Liver (tissue), 9 donors: Measurements from ENCODE around the gene CD63. TPM values are rescaled to one million over a fixed set of nuclear protein-coding genes. Genes with fewer than 3 reads are reported as not detected.

Experiments used
- DNase-seq: peaks from one replicate; pipeline ENCODE4 v3.0.0-alpha.2; 2017; ENCODE audit warnings: low spot score
- H3K27ac ChIP-seq, 2 donors: one replicate each; pipeline ENCODE4 v1.7.0; 2013; ENCODE audit warnings: inconsistent platforms in 2 of 2, low read length in 2 of 2, control low read depth in 1 of 2, low read depth in 1 of 2, mild to moderate bottlenecking in 1 of 2
- H3K27me3 ChIP-seq, 4 donors: one replicate each; pipeline versions ENCODE4 v1.6.1 to v1.7.0; 2013; ENCODE audit warnings: low read length in 3 of 4, inconsistent platforms in 1 of 4, mild to moderate bottlenecking in 1 of 4, moderate library complexity in 1 of 4; ENCODE audit not compliant: control insufficient read depth in 4 of 4, insufficient read depth in 4 of 4
- H3K36me3 ChIP-seq, 4 donors: one replicate each; pipeline versions ENCODE4 v1.6.1 to v1.7.0; 2013; ENCODE audit warnings: low read length in 3 of 4, mild to moderate bottlenecking in 3 of 4, low read depth in 1 of 4, moderate library complexity in 1 of 4; ENCODE audit not compliant: control insufficient read depth in 4 of 4, insufficient read depth in 3 of 4
- H3K4me1 ChIP-seq, 4 donors: one replicate each; pipeline versions ENCODE4 v1.6.1 to v1.7.0; 2013; ENCODE audit warnings: low read length in 3 of 4, mild to moderate bottlenecking in 3 of 4, moderate library complexity in 1 of 4; ENCODE audit not compliant: control insufficient read depth in 4 of 4, insufficient read depth in 4 of 4
- H3K4me3 ChIP-seq, 3 donors: one replicate each; pipeline versions ENCODE4 v1.6.1 to v1.7.0; 2013; ENCODE audit warnings: low read length in 3 of 3, control low read depth in 1 of 3, low read depth in 1 of 3, mild to moderate bottlenecking in 1 of 3
- H3K9ac ChIP-seq, 2 donors: one replicate each; pipeline ENCODE4 v1.7.0; 2013; ENCODE audit warnings: low read length in 2 of 2, mild to moderate bottlenecking in 2 of 2, moderate library complexity in 2 of 2, control low read depth in 1 of 2, low read depth in 1 of 2
- H3K9me3 ChIP-seq, 4 donors: one replicate each; pipeline versions ENCODE4 v1.6.1 to v1.7.0; 2013; ENCODE audit warnings: low read length in 3 of 4; ENCODE audit not compliant: control insufficient read depth in 4 of 4
- FOXA1 ChIP-seq: IDR thresholded peaks from 2 replicates; pipeline ENCODE4 v1.6.1; 2016; ENCODE audit warnings: antibody characterized with exemption
- GABPA ChIP-seq, 2 donors: IDR thresholded peaks in 1 of 2; conservative IDR thresholded peaks in 1 of 2; 2 replicates each; pipeline ENCODE4 v1.6.1; 2016; ENCODE audit warnings: antibody characterized with exemption in 2 of 2, mild to moderate bottlenecking in 1 of 2, moderate library complexity in 1 of 2
- HNF4A ChIP-seq, 2 donors: conservative IDR thresholded peaks; 2 replicates each; pipeline ENCODE4 v1.6.1; 2016; ENCODE audit warnings: antibody characterized with exemption in 2 of 2, mild to moderate bottlenecking in 2 of 2
- RXRA ChIP-seq, 2 donors: IDR thresholded peaks; 2 replicates each; pipeline ENCODE4 v1.6.1; 2017 to 2018; ENCODE audit warnings: antibody characterized with exemption in 2 of 2, mild to moderate bottlenecking in 1 of 2
- SP1 ChIP-seq: IDR thresholded peaks from 2 replicates; pipeline ENCODE4 v1.6.1; 2018; ENCODE audit warnings: antibody characterized with exemption, mild to moderate bottlenecking
- TAF1 ChIP-seq: conservative IDR thresholded peaks from 2 replicates; pipeline ENCODE4 v1.6.1; 2016; ENCODE audit warnings: antibody characterized with exemption, mild to moderate bottlenecking
- YY1 ChIP-seq: IDR thresholded peaks from 2 replicates; pipeline ENCODE4 v1.6.1; 2016; ENCODE audit warnings: antibody characterized with exemption, mild to moderate bottlenecking
- WGBS: extraction: QIAGEN DNeasy Blood & Tissue Kit; methylation state at CpG from one replicate; pipeline ENCODE4 v1.1.7; 2013; 5-methylcytosine and 5-hydroxymethylcytosine counted together
- polyA plus RNA-seq, 2 donors: library from polyadenylated mRNA; stranded (reverse) in 1 of 2; unstranded in 1 of 2; fragments of 200-250 nt in 1 of 2; fragments of >200 nt in 1 of 2; fragmentation: Nextera tagmentation in 1 of 2; extraction: Ambion mirVana in 1 of 2; gene quantifications; one replicate each; pipeline versions ENCODE4 v1.2.1 to v1.2.3, GENCODE V29; 2013 to 2015
- total RNA-seq, 2 donors: library from RNA; depleted of rRNA; stranded (reverse); fragments of >200 nt; gene quantifications; one replicate each; pipeline ENCODE4 v1.2.3, GENCODE V29; 2014
- TF ChIP-seq, protein P1 (sequence below): IDR thresholded peaks from 2 replicates; pipeline ENCODE4 v1.6.1; 2016; ENCODE audit warnings: antibody characterized with exemption
- TF ChIP-seq, protein P2 (sequence below): IDR thresholded peaks from 2 replicates; pipeline ENCODE4 v1.6.1; 2016; ENCODE audit warnings: antibody characterized with exemption, mild to moderate bottlenecking
- TF ChIP-seq, protein P3 (sequence below): IDR thresholded peaks from 2 replicates; pipeline ENCODE4 v1.6.1; 2016; ENCODE audit warnings: antibody characterized with exemption
- TF ChIP-seq, protein P4 (sequence below): fragments of 150-350 bp; IDR thresholded peaks from 2 replicates; pipeline ENCODE4 v1.5.1; 2017; ENCODE audit warnings: improper control_type of control experiment, low read depth, low read length; ENCODE audit not compliant: missing input control
- donor health status: healthy.
- donor health status: healthy.
- donor health status: healthy.
- donor health status: healthy.
- donor health status: healthy.

The CD63 gene
- total and polyA plus RNA-seq, 4 donors = 185 to 373 (median 338) TPM

DNA sequence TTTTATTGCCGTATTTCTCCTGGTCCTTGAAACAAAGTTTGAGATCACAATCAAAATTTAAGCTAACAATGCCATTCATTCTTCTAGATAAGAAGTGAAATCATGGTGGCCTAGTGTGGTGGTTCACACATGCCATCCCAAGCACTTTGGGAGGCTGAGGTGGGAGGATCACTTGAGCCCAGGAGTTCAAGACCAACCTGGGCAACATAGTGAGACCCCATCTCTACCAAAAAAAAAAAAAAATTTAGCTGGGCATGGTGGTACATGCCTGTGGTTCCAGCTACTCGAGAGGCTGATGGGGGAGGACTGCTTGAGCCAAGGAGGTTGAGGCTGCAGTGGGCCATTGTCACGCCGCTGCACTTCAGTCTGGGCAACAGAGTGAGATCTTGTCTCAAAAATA is 38.3 kb upstream of the CD63 start:
- no peak overlapping the region for H3K4me3 ChIP-seq
- no peaks in the 10 kb centered on the region for H3K9me3 ChIP-seq
- no peak overlapping the region for H3K27ac ChIP-seq
- no peaks in the 10 kb centered on the region for H3K4me1 ChIP-seq
- H3K27me3 ChIP-seq = no peaks in the 10 kb centered on the region
- DNase-seq = no peak
- WGBS = 97% methylated on average over 4 of the region's 4 CpGs
- no peak overlapping the region for H3K9ac ChIP-seq
- peaks cover 3 to 30% (median 16%) of the 10 kb centered on the region in 4 donors for H3K36me3 ChIP-seq
- TF ChIP-seq FOXA1 (no peak), HNF4A (conservative IDR thresholded peaks at IDR 0.05) (no peak), RXRA (IDR thresholded peaks at IDR 0.05) (no peak), YY1 (no peak)
- TF ChIP-seq, protein P1, sequence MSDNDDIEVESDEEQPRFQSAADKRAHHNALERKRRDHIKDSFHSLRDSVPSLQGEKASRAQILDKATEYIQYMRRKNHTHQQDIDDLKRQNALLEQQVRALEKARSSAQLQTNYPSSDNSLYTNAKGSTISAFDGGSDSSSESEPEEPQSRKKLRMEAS = no peak
- TF ChIP-seq, protein P2, sequence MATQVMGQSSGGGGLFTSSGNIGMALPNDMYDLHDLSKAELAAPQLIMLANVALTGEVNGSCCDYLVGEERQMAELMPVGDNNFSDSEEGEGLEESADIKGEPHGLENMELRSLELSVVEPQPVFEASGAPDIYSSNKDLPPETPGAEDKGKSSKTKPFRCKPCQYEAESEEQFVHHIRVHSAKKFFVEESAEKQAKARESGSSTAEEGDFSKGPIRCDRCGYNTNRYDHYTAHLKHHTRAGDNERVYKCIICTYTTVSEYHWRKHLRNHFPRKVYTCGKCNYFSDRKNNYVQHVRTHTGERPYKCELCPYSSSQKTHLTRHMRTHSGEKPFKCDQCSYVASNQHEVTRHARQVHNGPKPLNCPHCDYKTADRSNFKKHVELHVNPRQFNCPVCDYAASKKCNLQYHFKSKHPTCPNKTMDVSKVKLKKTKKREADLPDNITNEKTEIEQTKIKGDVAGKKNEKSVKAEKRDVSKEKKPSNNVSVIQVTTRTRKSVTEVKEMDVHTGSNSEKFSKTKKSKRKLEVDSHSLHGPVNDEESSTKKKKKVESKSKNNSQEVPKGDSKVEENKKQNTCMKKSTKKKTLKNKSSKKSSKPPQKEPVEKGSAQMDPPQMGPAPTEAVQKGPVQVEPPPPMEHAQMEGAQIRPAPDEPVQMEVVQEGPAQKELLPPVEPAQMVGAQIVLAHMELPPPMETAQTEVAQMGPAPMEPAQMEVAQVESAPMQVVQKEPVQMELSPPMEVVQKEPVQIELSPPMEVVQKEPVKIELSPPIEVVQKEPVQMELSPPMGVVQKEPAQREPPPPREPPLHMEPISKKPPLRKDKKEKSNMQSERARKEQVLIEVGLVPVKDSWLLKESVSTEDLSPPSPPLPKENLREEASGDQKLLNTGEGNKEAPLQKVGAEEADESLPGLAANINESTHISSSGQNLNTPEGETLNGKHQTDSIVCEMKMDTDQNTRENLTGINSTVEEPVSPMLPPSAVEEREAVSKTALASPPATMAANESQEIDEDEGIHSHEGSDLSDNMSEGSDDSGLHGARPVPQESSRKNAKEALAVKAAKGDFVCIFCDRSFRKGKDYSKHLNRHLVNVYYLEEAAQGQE = no peak

DNA sequence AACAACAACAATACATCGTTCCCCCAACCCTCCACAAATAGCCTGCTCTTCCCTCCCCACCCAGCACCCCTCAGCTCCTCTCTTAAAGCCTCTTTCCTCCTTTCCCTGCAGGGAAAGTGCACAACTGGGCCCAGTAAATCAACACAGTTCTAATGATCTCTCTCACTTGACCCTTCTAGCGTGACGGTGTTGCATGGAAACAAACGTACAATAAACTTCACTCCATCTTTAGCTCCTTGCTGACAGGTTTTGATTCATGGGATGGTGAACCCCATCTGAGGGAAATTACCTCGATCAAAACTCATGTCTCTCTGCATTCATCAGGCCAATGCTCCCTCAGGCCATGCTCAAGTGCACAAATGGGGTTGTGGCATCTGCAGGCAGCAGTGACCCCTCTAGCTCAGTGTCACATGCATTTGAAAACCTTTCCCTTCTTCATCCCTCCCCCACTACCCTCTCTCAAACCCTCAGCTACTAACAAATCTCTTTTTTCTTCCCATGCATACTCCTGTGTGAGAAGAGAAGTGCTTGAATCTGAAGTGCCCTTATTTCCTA is 37.0 kb upstream of the CD63 start:
- H3K4me3 ChIP-seq = no peak overlapping the region
- H3K9me3 ChIP-seq = no peaks in the 10 kb centered on the region
- H3K27ac ChIP-seq = no peak overlapping the region
- no peak overlapping the region for H3K9ac ChIP-seq
- TF ChIP-seq GABPA (IDR thresholded peaks at IDR 0.05 in 1 of 2, conservative IDR thresholded peaks at IDR 0.05 in 1 of 2) = no peak
- TF ChIP-seq FOXA1 = no peak
- no peak for TF ChIP-seq HNF4A (conservative IDR thresholded peaks at IDR 0.05)
- no peak for DNase-seq
- H3K36me3 ChIP-seq = peaks cover 5 to 20% (median 10%) of the 10 kb centered on the region in 4 donors
- 90% methylated on average over 5 of the region's 5 CpGs for WGBS
- H3K27me3 ChIP-seq = no peaks in the 10 kb centered on the region
- H3K4me1 ChIP-seq = no peaks in the 10 kb centered on the region

DNA sequence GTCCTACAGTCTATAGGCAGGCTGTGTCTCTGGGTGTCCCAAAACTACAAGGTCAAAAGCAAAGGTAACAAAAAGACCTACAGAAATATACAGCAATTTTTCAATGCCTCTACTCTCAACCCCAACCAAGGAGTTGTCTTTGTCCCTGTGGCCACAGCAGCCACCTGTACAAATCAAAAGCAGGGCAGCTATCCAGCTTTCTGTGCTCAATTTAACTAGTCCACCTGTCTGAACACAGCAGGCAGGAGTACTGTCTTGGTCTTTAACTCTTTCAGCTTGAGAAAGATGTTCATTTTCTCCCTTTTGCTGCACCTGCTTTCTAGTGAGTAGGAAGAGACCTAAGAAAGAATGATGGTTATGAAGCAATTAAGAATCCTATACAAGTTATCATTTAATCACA is 33.8 kb upstream of the CD63 start:
- no peaks in the 10 kb centered on the region for H3K9me3 ChIP-seq
- no peaks in the 10 kb centered on the region for H3K27me3 ChIP-seq
- TF ChIP-seq, protein P3, sequence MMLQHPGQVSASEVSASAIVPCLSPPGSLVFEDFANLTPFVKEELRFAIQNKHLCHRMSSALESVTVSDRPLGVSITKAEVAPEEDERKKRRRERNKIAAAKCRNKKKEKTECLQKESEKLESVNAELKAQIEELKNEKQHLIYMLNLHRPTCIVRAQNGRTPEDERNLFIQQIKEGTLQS = no peak
- TF ChIP-seq, protein P4, sequence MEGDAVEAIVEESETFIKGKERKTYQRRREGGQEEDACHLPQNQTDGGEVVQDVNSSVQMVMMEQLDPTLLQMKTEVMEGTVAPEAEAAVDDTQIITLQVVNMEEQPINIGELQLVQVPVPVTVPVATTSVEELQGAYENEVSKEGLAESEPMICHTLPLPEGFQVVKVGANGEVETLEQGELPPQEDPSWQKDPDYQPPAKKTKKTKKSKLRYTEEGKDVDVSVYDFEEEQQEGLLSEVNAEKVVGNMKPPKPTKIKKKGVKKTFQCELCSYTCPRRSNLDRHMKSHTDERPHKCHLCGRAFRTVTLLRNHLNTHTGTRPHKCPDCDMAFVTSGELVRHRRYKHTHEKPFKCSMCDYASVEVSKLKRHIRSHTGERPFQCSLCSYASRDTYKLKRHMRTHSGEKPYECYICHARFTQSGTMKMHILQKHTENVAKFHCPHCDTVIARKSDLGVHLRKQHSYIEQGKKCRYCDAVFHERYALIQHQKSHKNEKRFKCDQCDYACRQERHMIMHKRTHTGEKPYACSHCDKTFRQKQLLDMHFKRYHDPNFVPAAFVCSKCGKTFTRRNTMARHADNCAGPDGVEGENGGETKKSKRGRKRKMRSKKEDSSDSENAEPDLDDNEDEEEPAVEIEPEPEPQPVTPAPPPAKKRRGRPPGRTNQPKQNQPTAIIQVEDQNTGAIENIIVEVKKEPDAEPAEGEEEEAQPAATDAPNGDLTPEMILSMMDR = no peak
- TF ChIP-seq SP1 (no peak), TAF1 (no peak)
- DNase-seq = no peak
- H3K4me3 ChIP-seq = no peak overlapping the region
- H3K4me1 ChIP-seq = no peaks in the 10 kb centered on the region
- H3K27ac ChIP-seq = no peak overlapping the region
- H3K36me3 ChIP-seq = peaks cover 10 to 32% (median 24%) of the 10 kb centered on the region in 4 donors
- no peak overlapping the region for H3K9ac ChIP-seq
